UCSD-AML1 (cell line): ENCODE results near the gene NAV2.

ENCODE experiments used
- DNase-seq: peaks from one replicate; lab custom pipeline; 2025; ENCODE audit not compliant: unreplicated experiment; lab: John Stamatoyannopoulos, UW

NAV2 gene

DNA sequence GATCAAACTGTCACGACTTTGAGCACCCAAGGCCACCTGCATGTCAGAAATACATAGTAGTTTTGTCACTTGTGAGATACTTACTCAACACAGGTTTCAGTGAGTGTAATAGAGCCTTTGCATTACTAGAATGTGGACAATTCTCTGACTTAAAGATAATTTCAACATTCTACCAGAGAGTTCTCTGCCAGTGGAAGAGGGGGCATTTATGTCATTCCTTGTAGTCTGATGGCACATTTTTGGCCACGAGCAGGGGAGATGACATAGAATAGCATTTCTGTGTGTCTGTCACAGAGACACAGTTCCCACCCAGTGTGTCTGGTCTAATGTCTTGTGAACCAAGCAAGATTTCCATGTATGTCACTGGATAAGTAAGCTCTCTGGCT lies 335.1 kb downstream of the NAV2 start:
- no peak for DNase-seq

DNA sequence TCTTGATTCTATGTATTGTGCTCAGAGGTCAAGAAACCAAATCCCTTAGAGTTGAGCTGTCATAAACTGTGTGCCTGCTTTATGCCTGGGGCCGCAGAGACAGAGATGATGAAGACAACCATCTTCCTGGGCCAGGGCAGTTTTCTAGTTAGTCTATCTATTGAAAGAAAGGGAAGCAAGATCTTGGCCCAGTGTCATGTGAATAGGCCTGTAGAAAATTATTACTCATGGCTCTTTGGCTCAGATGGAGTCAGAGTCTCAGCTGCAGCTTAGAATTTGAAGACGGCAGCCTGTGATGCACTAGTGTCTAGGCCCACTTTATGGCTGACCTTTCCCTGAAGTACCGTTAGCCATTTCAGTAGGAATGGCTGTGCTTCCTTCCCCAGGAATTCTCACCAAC lies 335.6 kb downstream of the NAV2 start:
- DNase-seq: no peak

DNA sequence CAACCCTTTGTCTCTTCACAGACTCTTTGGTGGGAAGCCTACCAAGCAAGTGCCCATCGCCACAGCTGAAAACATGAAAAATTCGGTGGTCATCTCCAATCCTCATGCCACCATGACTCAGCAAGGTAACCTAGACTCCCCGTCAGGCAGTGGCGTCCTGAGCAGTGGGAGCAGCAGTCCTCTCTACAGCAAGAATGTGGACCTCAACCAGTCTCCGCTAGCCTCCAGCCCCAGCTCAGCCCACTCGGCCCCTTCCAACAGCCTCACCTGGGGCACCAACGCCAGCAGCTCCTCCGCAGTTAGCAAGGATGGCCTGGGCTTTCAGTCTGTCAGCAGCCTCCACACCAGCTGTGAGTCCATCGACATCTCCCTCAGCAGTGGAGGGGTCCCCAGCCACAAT lies 336.1 kb downstream of the NAV2 start:
- no peak for DNase-seq

DNA sequence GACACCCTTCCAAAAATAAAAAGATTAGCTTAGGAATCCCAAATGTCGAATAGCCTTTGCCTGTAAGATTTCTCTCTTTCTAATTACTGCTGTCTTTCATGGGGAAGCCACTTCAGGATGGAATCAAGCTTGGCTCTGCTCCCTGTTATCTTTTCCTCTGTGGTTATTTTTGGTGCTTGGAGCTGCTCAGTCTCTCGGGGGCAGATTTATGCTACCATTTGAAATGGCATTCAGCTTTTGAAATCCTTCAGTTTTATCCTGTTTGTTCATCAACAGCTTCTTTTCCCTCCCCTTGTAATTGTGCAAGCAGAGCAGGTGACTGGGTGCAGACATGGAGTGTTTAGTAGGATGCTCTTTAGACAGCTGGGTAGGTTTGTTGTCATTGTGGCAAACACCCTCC lies 336.6 kb downstream of the NAV2 start:
- no peak for DNase-seq

DNA sequence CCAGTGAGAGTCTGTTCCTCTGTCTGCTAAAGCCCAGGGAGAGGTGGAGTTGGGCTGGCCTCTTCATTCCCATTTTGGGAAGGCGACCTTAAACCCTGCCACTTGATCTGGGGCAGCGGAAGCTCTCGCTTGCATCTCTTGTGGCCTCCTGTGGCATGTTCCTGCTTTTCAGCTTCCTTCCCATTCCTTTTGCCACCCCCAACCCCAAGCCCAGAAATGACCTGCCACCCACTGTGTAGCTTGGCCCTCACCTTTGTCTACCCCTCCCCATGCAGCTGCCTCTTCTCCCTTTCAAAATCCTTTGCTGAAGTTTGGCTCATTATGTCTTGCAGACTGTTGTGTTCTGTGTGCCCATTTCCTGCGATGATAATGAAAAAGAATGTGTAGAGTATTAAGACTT lies 337.4 kb downstream of the NAV2 start:
- no peak for DNase-seq

DNA sequence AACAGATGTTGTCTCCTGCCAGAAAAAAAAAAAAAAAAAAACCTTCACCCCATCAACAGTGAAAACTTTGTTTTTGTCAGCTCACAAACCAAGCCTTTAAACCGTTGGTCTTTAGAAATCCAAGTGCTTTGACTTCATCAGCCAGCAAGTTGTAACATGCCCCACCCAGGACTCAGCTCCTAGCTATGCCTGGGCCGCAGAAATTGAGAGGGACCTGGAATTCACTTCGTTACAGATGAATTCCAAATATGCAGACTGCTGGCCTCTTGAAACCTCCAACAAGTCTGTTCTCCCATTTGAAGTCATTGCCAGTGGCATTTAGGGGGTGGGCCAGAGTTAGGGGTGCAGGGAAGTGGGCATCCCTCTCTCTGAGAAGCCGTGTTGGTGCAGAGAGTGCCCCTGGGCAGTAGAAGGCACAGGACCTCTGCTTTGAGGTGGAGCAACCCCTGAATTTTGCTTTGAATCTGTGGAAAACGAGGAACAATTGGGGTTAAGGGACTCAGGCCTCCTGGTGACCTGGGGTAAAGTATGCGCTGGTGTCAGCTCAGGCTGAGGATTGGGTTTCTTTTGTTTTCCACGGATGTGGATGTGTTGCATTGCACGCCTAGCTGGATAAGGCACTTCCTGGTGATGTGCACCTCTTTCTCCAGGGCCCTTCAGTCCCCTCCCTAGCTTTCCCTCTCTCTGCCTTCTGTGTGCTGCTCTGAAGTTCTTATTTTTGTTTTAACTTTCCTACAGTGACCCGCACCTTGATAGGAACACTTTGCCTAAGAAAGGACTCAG lies 338.1 kb downstream of the NAV2 start:
- no peak for DNase-seq

DNA sequence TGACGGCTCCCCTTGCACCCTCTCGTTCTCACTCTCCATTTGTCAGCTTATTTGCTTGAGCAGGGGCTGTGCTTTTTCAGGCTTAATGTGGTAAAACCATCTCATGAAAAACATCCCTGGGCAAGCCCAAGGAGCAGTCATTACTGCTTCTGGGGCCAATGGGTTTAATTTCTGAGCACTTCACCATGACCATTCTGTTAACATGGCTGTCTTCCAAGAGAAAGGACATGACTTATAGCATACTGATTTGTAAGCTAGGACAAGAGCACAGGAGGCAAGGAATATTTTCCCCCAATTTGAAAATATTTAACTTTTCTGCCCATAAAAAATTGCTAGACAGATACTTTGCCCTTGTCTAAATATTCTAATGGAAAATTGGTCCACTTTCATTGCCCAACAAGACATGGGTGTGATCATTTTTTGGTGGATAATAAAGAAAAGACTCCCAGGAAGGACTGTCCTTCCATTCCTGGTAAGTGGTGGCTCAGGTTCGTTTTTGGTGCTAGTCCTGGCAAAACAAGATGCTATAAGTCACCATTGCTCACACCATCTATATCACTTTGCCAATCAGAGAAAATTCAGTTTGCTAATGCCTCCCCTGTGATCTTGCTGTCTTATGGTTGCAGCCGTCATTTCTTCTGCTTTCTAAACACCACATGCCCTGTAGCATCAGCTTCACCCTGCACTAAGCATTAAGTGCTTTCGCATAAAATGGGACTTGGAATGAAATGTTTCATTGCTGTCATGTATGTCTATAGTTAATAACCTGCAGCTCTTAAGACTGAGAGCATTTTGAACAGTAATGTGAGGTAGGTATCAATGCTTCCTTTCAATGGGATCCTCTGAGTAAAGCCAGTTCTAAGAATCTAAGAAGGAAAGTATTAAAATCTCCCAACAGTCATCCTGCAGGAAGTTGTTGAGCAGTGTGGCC lies 339.1 kb downstream of the NAV2 start:
- no peak for DNase-seq

DNA sequence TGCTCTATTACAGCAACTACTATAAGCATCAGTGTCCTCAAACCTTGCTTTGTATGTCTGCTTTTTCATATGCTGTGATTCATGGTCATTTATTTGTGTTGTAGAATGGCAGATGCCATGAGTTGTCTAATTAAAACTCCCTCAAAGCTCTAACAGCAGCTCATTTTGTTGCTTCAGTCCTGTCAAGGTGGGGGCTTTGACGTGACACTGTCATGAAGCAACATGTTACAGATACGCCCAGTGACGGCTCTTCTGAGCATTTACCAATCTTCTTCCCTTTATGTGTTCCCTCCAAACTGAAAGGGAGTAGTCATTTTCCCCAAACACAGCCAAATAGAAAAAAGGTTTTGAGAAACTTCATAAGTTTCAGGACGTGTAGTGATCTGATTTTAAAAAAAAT lies 340.9 kb downstream of the NAV2 start:
- no peak for DNase-seq

DNA sequence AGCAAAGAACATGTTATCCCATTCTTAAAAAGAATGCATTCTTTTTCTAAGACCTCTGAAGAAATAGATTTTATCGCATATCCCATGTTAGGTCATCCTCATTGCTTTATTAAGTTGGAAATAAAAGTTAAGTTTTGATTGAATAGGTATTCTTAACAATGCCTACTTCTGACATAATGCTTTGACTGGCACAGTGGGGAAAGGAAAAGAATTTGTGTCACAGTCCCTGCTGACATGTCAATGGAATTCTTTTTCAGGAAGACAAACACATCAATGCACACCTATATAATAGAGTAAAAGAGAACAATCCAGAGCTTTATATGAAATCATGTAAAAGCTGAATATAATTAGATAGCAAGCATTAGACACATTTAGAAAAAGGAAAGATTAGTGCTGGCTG lies 341.9 kb downstream of the NAV2 start:
- DNase-seq: no peak

DNA sequence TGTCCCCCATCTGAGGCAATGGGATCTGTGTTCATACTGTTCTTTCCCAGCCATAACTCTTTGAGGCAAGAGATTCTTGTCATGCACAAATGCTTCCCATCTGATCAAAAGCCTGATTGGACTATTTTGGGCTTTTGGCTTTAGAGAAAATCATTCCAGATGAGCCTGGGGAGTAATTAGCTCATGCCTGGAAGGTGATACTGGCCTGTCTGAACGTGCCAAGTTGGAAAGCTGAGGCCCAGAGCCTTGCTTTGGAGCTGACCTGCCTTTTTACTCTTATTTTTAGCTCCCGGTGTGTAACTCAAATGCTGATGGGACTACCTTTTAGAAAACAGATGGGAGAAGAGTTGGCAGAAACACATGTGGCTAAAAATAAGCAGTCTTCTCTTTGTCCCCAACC lies 342.7 kb downstream of the NAV2 start:
- DNase-seq: no peak

DNA sequence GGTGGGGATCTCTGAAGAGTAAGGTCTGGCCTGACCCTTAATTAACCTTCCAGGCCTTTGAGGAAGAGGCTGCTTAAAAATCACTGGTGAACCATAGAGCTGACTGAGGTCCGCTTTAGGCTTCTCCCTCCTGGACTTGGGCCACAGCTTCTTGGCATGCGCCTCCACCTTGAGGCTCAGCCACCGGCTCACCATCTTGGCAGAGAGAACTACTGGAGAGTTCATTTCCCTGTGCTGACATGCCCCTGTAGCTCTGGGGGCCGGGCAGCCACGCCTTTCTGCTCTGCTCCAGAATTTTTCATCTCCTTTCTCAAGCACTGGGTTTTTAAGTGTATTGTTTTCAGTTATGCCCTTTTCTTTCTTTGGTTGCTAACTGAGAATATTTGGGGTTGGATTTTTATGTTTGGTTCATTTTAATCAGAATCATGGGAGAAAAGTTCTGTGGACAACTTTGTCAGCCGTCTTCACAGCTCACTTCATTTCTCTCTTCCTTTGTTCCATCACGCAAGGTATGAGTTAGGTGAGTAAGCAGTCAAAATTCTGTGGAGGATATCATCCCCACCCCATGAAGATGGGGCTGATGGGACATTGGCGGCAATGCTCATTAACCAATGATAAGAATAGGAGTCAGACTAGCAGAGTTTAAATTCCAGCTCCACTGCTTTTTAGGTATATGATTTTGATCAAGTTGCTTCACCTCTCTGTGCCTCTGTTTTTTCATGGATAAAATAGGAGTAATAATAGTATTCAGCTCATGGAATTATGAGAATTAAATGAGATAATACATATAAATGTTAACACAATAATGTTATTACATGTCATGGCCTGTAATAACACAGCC lies 343.7 kb downstream of the NAV2 start:
- DNase-seq: no peak

DNA sequence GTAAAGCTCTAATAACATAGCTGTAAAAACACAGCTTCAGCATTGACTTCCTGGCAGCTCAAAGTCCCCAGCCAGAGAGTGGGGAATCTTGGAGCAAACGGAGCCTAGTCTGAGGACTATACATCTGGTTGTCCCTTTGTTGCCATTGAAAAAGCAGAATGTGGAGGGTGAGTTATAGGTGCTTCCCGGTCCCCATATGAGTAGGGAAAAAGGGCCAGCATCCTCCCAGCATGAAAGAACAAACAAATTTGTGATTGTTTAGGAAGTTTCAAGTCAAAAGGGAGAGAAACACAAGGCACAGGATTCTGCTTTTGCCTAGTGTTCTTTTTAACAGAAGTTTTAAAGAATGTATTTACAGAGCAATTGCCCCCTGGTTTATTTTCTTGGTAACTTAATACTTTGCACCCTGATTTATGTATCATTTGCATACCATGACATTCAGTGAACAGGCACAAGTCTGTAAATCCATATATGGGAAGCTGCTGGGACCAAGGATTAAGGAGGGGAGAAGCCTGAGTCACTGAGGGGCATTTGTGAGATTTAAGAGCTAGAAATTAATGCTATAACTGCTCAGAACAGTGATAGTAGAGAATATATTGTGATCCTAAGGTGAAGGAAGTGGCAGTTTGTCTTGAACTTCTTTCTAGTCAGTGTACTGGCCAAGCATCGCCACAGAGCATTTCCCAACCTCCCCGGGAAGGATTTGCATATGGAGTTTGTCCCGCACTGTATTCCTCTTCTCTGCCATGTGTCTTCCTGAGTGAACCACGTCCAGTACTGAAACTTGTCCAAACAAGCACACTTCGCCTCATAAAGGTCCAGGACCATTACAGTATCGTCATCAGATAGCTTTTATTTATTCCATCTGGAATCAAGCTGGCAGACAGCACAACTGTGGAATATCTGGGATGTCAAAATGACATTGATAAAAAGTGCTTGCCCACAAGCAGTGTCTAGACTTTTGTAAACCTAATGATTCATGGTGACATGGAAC lies 344.6 kb downstream of the NAV2 start:
- no peak for DNase-seq

DNA sequence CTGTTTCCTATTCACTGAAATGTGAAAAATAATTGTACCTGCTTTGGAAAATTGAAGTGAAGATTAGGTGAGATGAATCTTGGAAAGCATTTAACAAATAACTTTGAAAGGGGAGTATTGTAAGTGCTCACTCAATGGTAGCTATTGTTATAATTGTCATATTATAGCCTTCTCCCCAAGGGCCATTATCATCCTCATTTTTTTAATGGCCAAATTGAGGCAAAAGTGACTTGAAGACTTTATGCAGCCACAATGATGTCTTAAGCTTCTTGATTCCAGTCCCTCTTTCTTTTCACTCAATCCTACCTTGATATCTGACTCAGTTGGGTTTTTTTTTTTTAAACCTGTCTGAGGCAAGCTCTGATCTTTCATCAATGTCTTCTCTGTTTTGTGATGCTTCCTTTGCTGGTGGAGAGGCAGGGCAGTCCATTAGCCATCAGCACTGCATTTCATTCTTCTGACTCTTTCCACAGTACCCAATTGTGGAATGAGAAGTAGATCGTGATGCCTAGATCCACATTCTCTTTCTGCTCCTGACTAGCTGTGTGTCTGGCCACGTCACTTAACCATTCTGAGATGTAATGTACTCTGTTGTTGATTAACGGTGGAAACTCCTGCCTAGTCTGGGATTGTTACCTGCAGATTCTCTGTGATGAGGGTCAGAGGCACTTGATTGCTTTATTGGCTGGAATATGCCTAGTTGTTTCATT lies 346.3 kb downstream of the NAV2 start:
- no peak for DNase-seq

DNA sequence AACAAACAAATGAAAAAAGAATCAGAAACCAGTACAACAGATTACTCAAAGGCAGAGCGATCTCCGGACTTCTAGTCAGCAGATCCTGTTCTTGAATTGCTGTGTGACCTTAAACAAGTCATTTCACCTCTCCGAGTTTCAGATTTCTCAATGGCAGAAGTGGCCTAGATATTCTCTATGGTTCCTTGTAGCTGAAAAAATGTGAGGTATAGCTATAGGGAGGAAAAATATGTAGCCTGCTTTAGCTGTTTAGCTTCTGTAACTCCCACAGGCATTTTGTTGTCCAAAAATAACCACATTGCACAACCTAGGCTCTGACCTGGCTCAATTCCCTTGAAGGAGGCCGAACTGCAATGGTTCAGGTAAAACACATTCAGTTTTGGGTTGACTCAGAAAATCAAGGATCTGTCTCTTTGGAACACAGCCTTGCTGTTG lies 347.0 kb downstream of the NAV2 start:
- no peak for DNase-seq

DNA sequence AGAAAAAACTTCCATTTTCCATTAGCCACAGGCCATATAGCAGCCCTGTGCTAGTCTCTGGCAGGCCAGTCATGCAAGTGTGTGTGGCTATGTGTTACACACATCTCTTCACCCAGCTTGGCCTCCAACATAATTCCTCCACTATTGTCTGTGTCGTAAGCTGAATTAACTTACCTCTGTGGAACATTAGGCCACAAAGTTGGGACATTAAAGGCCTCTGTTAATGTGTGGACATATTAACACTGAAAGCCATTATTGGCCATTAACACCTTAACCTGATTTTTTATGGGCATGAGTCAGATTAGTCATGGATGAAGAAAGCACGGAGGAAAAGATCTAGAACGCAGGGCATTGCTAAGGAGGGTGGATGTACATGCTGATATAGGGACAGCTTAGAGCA lies 347.5 kb downstream of the NAV2 start:
- no peak for DNase-seq

DNA sequence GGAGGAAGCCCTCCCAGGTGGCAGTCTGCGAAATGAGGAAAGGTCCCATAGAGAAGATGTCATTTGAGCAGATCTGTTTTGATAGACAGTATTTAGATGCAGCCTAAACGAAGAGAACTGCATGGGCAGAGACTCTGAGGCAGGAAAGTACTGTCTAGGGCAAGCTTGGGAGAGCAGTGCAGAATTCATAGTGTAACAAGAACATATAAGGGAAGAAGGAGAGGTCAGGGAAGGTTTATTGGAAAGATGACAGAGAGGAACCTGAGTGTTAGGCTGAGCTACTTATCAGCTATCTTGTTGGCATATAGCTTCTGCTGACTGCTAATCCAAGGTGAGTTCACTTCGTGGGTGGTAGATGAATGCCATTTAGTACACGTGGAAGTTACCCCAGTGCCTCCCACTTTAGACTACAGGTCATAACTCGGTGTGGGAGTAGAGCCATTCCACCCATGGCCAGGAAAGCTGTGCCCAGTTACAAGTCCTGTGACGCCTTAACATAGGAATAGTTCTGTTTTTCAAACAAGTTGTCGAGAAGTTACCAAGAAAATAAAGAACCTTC lies 348.1 kb downstream of the NAV2 start:
- no peak for DNase-seq

DNA sequence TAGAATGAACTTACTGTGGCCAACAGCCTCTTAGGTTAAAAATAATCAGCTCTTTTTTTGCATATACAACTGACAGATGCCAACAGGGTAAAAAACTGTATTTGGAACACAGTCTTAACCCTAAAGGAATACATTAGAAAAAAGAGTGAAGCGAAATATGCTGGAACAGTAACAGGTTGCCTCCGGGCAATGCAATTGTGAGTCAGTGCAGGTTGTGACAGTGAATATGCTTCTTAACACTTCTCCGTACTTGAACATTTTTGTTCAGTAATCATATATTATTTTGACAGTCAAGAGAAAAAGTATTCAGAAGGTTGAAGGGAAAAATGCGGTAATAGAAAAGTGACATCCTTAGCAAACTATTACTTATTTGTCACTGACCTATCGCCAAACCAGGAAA lies 349.1 kb downstream of the NAV2 start:
- no peak for DNase-seq

DNA sequence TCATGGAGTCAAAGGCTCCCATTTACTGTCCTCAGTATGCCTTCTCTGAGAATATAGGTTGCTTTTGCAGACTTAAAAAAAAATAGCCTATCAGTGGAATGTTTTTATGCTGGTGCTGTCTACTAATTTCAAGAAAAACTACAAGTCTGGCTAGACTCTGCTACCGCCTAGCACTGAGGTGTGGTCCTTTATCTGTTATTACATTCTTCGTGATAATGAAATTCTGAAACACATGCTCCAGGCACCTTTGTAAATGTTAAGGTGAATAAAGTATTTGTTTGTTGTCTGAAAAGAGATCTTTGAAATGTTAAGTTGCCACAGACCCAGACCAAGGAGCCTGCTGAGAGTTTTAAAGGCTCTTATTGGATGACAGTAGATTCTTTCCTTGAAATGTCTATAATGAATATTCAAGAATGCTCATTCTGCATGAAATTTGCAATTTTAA lies 352.3 kb downstream of the NAV2 start:
- DNase-seq: no peak

DNA sequence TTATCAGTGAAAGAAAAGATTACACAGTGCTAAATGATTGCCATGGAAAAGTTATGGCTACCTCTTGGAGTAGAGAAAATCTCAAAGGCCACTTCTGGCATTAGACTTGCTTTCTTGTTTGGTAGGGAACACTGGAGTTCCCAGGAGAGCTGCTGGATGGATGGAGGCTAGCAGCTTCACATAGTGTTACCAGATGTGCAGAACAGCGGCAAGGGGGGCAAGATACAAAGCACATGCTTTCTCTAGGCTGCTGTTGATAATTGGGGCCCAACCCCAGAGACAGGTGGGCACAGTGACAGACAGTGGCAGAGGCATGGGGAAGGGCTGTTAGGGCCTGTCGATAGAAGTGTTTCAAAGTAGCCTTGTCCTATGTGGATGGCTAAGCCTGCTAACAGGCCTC lies 352.8 kb downstream of the NAV2 start:
- no peak for DNase-seq
